ENCODE results near the gene NAV2.

GRCh38 chr11:20000351-20001134 lies 287.9 kb downstream of the NAV2 start:
- TF ChIP-seq CTCF (optimal IDR thresholded peaks at IDR 0.05 in 1 of 3, IDR thresholded peaks at IDR 0.05 in 1 of 3, conservative IDR thresholded peaks at IDR 0.05 in 1 of 3; ENCODE audit: extremely low read depth in 1 of 3, insufficient read depth in 2 of 3, low read length in 3 of 3) = no peak
- no peak for TF ChIP-seq EZH2 (IDR thresholded peaks at IDR 0.05; ENCODE audit: low read length)
